Medulla oblongata (tissue), 1 donor: ENCODE results near the gene RBM23.
"Not testable (repeated sequence)": the region's sequence is repeated elsewhere in the genome, so short reads cannot be mapped to it uniquely, and the experiment has no call there.

Experiments
- DNase-seq: peaks from one replicate; pipeline ENCODE4 v3.0.0-alpha.2; 2015; ENCODE audit errors: extremely low spot score

The RBM23 gene

GRCh38 chr14:22915886-22916521 is 2.9 kb downstream of the RBM23 start:
- peak; percentile 30 for DNase-seq

- not testable (repeated sequence) for DNase-seq
Observed at GRCh38 chr14:22914836-22915235, 4.1 kb downstream of the RBM23 start.

GRCh38 chr14:22910916-22911315 is 8.0 kb downstream of the RBM23 start:
- DNase-seq: no peak

- DNase-seq: no peak
Observed at GRCh38 chr14:22908601-22909000, 10.3 kb downstream of the RBM23 start.

GRCh38 chr14:22907429-22907828 is 11.5 kb downstream of the RBM23 start:
- no peak for DNase-seq

GRCh38 chr14:22906073-22906472 is 12.9 kb downstream of the RBM23 start:
- DNase-seq: no peak

DNA sequence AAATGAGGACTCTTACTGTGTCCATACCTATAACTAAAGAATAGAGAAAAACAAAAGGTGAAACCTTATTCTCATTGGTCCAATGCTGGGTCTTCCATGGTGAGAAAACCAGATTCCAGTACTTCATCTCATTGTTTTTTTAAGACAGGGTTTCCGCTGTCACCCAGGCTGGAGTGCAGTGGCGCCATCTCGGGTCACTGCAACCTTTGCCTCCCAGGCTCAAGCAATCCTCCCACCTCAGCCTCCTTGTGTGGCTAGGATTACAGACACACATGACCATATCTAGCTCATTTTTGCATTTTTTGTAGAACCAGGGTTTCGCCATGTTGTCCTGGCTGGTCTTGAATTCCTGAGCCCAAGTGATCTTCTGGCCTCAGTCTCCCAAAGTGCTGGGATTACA is 13.3 kb downstream of the RBM23 start:
- no peak for DNase-seq

DNA sequence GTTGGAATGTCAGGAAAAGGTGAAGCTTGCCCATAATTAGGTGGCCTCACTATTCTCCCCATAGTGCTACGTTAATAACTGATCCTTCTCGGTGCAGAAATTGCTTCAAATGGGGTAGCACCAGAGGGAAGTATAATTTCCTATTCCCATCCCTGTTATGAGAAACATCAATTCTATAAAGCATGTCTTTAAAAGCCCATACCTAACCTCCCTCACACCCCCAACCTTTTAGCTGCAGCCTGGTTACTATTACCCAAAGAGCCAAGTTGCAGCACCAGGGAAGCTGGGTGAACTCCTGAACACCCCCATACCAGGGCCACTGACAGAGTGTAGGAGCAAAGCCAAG is 15.2 kb downstream of the RBM23 start:
- DNase-seq: no peak

DNA sequence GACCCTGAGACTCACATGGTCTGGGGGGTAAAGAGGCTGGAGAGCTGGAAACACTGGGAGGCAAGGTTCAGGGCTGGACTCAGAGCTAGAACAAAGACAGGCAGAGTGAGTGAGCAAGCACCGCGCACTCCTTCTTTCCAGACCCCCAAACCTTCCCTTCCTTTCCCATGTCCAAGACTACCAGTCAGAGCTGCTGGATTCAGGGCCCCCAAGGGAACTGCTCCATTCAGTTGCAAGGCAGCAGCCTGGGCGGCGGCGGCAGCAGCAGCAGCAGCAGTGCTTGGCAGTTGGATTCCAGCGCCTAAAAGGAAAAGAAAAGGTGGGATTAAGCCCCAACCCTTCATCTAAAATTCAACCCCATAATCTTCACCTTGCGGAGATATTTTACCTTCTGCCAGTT is 17.1 kb downstream of the RBM23 start:
- DNase-seq: no peak

DNA sequence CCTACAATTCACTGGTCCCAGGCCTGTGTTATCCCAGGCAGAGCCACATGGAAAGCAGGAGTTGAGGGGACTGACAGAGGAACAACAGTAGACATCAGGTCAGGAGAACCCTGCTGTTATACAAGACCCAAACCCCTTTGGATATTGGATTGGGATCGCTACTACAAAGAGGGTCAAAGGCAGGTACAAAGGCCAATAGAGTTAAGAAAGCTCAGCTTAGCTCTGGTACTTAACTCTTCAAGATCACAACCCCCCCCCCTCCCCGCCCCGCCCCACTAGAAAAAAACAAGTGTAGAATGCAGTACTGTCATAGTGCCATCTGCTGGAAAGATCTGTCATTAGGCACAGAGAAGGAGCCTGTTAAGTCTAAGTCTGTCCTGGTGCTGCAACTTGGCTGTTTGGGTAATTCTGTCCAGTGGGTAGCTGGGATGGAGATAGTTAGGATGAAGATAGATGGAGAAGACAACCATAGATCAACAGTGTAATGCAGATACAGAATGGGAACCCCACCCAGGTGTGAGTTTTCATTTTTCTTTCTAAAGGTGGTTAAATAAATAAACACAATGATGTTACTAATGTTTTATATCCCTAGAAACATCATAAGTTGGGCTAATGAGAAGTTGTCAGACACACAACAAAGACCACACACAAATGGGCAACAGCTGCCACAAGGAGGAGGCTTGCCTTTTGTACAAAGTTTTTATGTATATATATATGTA is 18.7 kb downstream of the RBM23 start:
- peak; percentile 69 for DNase-seq

DNA sequence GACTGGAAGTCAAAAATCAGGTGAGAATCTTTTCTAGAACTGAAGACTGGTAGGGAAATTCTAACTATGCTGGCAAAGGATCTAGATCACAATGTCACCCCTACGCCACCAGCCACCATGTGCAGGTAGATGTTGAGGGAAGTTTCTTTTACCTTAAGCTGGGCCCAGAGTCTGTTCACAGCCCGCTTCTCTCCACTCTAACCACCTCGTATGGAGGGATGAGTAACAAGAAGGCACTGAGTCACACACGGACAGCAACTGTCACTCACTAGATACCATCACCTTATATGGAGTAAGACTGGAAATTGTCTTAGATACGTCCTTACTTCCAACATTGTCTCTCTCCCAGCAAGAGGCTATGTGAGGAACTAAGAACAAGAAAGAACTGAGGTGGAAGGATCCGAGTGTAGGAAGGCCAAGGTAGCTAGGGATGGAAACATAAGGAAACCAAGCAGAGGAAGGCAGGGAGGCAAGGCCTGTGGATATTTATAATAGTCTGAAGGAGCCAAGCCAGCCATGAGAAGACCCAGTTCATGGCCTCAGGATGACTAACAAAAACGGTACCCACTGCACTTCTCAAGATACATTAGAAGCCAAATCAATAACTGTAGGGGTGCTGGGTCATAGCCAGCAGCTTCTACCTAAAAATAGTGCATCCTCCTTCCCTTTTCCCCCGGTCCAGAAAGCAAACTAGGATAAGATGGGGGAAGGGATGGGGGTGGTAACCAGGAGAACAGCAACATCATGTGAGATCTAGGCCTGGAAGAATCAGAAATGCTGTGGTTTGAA is 20.5 kb downstream of the RBM23 start:
- DNase-seq: no peak

DNA sequence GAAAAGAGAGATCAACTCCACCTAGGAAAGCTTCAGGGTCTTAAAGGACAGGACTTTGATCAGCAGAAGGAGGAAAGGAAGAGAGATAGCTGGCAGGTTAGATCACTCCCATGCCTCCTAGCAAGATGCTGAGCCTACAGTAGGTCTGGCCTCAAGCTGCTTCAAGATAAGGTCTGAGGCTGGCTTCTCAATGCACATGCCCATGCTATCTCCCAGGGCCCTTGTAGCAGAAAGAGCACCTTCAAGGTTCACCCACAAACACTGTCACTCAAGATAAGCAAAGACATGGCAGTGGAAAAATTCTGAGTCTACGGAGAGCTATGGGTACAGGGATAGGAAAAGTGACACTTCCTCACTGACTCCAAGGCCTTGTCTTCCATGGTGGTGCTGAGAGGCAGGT is 21.6 kb downstream of the RBM23 start:
- DNase-seq: no peak

DNA sequence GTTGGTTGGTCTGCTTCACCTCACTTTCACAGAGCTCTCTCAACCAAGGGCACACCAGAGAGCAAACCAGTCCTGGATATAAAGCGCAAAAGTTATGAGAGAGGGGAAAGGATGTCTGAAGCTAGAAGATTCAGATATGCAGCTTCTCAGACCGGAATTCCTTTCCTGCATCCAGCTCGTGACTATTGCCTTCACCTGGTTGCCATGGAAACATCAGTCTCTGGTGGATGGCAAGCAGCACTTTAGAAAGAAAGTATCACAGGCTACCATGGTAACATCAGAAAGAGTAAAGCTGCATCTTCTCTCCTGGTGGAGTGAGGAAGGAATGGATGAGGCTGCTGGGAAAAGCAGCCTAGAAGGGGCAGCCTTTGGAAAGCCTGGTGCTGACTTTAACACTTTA is 22.2 kb downstream of the RBM23 start:
- no peak for DNase-seq

DNA sequence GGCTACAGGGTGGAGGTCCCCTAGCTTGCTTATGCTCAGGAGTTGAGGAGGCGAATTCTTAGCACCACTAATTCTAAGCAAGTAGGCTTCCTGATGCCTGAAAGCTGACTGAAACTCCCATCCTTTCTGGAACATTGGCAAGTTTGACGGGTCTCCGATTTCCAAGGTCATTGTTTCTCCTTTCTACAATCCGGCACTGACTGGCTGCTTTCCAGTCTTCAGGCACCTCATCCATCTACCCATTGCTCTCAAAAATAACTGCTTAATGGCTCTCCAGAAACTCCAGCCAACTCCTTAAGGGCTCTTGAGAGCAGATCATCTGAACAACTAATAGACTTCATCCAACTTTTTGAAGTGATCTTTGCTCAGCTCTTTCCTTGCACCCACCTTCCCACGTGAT is 22.6 kb downstream of the RBM23 start:
- peak; percentile 26 for DNase-seq

GRCh38 chr14:22895402-22895801 is 23.5 kb downstream of the RBM23 start:
- DNase-seq: no peak

DNA sequence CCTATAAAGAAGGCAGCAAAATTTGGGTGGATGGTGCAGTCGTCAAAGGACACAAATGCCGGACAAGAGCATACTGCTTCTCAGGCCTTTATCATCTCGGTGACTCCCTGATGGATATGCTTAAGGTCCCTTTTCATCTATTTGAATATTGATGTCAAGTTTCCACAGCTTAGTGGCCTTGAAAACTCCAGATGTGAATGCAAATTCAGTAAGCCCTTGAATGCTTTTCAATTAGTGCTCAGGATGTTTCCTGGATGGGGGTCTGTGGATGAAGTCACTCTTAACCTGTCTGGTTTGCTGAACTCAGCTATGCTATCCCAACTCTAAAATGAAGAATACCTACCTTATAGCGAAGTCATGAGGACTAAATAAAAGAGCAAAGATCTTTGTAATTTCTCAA is 25.2 kb downstream of the RBM23 start:
- DNase-seq: no peak

GRCh38 chr14:22892488-22892887 is 26.5 kb downstream of the RBM23 start:
- DNase-seq: no peak

DNA sequence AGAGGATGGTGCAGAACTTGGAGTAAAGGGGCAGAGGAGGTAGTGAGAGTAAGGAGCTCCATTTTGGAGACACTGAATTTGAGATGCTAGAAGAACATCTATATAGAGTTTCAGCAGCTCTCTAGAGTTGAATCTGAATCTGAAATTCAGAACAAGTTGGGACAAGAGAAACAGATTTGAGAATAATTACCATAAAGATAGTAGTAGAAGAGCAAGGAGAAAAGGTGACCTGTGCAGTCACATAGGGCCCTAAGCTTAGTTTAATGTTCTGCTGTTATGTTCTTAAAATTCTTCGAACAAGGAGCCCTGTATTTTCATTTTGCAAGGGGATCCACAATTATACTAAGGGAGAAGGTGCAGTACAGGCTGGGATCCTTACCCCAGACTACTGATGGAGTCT is 28.5 kb downstream of the RBM23 start:
- DNase-seq: no peak

- no peak for DNase-seq
Observed at GRCh38 chr14:22888662-22889061, 30.3 kb downstream of the RBM23 start.

- DNase-seq: no peak
Observed at GRCh38 chr14:22887990-22888378, 31.0 kb downstream of the RBM23 start.

GRCh38 chr14:22887260-22887989 is 31.5 kb downstream of the RBM23 start:
- peak; percentile 53 for DNase-seq

DNA sequence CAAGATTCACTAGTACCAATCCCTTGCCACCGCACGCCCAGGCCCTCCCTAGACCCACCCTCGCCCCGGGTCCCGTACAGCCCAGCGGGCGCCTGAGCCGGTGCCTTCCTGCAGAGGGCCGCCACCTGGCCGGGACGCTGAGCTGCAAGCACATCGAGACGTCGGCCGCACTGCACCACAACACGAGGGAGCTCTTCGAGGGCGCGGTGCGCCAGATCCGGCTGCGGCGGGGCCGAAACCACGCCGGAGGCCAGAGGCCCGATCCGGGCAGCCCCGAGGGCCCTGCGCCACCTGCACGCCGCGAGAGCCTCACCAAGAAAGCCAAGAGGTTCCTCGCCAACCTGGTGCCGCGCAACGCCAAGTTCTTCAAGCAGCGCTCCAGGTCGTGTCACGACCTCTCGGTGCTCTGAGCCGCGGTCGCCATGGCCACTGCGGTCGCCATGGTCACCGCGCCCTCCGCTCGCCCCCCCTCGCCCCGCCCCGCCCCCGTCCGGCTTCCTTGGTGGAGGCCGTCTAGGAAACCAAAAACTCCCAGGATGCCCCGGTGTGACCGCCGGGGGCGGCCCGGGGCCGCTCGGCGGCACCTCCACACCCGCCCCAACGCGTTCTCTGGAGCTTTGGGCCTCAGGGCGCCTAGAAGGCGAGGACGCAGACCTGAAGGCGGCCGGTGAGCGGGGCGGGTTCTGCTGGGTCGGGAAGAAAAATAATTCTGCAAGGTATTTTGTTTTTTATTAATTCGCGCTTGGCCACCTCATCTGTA is 32.3 kb downstream of the RBM23 start:
- peak; percentile 40 for DNase-seq
